ELF-1 (cell line): ENCODE measurements around the gene TTC19.
A peak's percentile ranks its signal among the peaks of the same experiment; 100 is the strongest.
"Not testable (repeated sequence)": the region's sequence is repeated elsewhere in the genome, so short reads cannot be mapped to it uniquely, and the experiment has no call there.

Experiments
- DNase-seq: peaks from one replicate; pipeline ENCODE4 v3.0.0-alpha.2; 2016; ENCODE audit warnings: low read depth, low spot score

Gene TTC19

DNA sequence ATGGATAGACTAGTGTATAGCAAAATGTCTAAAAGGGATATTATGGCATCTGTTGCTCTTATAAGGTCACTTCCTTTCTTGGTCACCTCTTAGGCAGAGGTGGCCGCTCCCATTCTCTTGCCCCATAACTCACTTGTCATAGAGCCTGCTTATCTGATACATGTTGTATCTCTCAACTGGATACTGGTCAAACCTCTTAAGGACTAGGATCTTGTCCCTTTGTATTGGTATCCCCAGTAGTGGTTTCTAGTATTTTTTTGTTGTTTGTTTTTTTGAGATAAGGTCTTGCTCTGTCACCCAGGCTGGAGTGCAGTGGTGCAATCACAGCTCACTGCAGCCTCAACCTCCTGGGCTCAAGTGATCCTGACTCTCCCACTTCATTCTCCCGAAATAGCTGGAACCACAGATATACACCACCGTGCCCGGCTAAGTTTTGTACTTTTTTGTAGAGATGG is 27.1 kb upstream of the TTC19 start:
- DNase-seq: no peak

DNA sequence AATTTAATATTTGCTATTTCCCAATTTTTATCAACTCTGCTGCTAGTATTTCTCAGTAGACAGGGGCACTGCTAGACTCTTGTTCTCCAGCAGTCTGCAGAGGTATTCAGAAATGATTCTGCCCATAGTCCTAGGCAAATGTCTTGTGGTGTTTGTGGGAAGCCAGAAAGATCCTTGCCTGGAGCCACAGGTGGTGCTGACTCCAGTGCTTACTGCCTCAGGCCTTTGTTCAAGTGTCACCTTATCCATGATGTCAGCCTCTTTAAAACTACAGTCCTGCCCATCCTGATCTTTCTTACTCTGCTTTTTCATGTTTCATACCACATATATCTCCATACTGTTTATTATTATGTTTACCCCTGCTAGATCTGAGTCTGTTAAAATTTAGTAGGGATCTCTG is 26.6 kb upstream of the TTC19 start:
- DNase-seq: no peak

DNA sequence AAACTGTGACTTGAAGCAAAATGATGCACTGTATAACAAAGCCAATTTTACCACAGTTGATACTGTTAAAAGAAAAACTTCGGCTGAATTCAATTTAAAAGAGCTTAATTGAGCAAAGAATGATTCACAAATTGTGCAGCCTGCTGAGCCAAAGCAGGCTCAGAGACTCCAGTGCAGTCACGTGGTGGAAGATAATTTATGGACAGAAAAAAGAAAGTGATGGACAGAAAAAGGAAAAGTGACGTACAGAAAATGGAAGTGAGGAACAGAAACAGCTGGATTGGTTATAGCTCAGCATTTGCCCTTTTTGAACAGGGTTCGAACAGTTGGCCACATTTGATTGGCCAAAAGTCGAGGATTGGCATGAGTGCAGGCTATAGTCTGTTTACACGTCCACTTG is 25.8 kb upstream of the TTC19 start:
- no peak for DNase-seq

DNA sequence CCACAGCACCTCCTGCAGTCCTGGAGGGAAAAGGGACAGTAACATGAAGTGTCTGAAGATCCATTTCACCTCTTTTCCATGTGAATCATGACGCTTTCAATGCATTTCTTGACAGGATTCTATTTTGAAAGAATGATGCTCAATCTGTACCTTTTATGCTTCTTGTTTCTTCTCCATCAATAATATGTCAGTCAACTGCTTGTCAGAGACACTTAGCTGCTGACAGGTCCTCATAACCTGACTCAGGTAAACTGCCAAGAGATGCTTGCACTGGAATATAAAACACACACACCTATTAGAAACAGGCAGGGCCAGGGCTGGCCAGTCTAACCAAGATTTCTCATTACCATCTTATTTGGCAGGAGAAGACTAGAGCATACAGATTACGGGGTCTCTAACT is 21.7 kb upstream of the TTC19 start:
- DNase-seq: no peak

DNA sequence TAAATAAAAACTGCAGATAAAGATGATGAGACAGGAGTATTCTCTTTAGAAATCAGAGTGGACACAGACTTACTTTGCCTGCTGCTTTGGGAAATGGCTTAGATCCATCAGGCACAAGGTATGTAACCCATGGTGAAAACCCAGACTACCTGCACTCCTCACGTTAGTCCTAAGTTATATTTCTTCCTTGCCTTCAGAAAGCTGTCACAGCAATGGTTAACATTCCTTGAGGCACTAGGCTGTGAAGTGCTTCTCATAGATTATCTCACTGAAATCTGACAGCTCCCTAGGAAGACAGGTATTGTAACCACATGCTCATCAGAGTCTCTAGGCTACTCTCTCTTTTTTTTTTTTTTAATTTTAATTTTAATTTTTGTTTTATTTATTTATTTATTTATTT is 21.0 kb upstream of the TTC19 start:
- no peak for DNase-seq

DNA sequence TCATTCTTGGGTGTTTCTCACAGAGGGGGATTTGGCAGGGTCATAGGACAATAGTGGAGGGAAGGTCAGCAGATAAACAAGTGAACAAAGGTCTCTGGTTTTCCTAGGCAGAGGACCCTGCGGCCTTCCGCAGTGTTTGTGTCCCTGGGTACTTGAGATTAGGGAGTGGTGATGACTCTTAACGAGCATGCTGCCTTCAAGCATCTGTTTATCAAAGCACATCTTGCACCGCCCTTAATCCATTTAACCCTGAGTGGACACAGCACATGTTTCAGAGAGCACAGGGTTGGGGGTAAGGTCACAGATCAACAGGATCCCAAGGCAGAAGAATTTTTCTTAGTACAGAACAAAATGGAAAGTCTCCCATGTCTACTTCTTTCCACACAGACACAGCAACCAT is 20.6 kb upstream of the TTC19 start:
- not testable (repeated sequence) for DNase-seq

DNA sequence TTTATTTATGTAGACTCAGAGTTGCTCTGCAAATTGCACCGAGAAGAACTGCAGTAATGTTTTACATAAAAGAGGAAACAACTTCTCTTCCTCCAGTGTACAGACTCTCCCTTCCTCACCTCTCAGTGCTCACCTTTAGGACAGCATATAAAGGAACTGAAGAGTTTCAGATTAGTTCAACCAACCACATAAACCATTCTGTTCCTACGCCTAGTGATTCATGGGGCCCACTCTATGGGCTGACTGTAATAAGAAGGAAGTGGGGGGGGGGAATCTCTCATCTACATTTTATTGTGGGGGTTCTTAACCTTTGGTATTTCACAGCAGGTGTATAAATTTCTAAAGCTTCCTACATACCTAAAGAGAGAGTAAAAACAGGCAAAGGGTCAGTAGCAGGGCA is 18.4 kb upstream of the TTC19 start:
- no peak for DNase-seq

DNA sequence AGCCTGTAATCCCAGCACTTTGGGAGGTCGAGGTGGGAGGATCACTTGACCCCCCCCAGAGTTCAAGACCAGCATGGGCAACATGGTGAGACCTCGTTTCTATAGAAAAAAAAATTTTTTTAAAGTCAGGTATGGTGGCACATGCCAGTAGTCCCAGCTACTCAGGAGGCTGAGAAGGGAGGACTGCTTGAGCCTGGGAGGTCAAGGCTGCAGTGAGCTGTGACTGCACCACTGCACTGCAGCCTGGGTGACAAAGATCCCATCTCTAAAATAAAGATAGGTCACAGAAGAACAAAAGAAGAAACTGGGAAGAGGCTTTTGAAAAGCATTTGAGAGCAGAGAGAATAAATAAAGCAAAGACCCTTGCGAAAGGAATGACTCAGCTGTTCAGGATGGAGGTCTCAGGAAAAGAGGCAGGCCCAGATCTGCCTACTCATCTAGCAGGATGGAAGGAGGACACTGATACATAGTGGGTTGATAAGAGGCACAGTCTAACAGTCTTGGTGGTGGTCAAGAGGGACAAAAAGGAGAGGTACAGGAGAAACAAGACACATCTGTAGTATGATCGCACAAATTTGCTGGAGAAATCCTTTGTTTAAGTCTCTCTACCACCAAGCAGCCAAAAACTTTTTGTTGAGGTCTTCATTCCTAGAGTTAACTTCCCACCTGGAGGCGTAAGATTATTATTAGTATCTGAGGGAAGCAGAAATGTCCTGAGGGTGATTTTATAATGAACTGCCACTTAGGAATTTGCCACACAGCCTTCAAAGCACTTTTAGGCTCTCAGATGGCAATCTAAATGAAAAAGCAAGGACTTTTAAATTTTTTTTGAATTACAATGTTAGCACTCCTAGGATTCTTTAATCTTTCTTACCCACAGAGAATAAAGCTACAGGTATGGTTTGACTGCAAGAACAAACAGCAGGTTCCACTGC is 17.7 kb upstream of the TTC19 start:
- peak; percentile 41 for DNase-seq

DNA sequence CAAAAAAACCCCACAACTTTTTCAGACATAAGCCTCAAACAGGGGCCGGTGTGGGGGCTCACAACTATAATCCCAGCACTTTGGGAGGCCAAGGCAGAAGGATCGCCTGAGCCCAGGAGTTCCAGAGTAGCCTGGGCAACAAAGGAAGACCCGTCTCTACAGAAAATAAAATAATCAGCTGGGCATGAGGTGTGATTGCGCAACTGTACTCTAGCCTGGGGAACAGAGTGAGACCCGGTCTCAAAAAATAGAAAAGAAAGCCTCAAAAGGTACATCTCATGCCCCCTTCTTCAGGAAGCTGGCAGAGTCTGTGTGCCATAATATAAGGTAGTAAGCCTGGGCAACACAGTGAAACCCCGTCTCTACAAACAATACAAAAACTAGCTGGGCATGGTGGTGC is 3.3 kb upstream of the TTC19 start:
- DNase-seq: no peak

DNA sequence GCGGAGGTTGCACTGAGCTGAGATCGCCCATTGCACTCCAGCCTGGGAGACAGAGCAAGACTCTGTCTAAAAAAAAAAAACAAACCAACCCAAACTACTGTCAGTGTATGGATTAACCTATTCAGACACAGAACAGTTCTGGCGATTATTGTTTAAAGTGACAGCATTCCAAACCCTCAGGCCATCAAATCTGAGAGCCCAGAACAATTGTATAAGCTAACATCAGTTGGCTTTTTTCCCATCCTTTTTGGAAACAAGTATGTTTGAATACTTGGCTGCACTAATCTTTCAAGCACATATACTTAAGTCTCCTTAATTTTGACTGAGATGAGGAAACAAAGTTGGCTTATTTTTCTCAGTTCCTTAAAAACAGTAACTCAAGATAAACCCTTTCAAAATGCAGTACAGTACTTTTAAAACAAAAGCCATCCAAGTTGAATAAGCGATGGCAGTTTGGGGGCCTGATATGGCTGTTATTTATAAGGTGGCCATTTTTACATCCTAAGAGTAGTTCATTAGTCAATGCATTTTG is 1.5 kb upstream of the TTC19 start:
- DNase-seq: no peak

DNA sequence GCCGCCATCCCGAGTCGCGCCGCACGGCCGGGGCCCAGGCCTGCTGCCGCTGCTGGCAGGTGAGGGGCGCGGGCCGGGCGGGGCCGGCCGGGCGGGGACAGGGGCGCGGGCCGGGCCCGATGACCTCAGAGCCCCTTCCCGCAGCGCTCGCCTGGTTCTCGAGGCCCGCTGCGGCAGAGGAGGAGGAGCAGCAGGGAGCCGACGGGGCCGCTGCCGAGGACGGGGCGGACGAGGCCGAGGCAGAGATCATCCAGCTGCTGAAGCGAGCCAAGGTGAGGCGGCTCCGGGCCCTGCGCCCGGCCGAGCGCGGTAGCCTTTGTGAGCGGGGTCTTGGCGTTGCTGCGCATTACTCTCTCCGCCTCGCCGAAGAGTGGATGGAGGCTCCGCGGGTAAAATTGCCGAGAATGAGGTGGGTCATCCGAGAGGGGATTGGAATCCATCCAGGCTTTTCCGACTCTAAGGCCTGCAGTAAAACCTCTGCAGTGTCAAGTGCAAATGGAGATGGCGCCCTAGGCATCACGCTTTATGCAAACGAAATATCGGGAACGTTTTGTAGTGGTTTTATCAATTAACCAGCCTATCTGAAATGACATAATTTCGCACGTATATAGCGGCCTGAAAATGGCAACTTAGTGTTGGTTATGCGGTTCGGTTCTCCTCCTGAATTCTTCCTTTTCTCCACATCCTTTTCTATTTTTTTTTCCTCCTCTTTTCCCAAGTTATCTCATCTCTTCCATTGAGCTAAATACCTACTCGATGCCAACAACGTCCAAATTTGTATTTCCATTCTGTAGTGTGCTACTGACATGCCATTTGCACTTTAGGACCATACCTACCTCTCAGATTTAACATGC is 577 bp downstream of the TTC19 start:
- DNase-seq: peak; percentile 64

DNA sequence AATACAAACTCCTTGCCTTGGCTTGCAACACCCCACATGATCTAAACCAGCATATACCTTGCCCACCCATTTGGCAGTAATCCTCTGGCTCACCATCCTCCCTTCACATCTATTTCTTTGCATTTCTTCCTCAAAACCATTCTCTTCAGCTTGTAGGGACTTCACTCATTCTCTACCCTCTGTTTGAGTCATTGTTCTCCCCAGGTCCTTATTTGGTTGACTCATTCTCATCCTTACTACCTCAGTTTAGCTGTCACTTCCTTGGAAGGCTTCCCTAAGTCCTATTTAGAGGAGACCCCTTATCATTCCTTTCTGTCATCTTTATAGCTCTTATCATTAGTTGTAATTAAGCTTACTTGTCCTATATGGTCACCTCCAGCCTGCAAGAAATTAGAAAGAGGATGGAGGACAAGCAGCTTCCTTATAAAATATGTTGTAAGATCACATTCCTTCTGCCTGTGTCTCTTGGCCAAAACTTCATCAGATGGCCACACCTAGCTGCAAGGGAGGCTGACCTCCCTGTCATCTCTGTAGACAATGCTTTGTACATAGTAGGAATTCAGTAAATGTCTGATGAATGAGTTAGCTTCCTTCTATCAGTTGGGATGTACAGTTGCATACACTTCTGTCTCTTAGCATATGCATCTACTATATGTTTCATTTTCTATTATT is 1.7 kb downstream of the TTC19 start:
- DNase-seq: no peak

DNA sequence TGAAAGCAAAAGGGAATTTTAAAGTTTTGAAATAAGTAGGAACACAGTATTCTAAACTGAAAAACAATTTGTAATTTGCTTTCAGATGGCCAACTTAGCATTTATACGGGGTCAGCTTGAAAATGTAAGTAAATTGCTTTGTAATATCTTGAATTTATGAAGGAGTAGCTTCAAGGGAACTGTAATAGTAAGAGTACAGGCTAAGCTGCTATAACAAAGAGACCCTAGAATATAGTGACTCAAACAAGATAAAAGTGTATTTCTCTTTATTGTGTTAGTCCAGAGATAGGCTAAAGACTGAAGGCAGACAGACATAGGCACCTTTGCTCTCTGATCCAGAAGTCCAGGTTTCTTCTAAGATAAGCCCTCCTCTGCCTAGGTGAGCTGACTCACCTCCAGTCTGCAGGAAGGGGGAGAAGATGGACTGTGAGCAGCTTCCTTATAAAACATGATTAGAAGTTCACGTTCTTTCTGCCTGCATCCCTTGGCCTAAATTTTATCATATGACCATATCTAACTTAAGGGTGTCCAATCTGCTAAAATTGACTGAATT is 3.2 kb downstream of the TTC19 start:
- DNase-seq: no peak

DNA sequence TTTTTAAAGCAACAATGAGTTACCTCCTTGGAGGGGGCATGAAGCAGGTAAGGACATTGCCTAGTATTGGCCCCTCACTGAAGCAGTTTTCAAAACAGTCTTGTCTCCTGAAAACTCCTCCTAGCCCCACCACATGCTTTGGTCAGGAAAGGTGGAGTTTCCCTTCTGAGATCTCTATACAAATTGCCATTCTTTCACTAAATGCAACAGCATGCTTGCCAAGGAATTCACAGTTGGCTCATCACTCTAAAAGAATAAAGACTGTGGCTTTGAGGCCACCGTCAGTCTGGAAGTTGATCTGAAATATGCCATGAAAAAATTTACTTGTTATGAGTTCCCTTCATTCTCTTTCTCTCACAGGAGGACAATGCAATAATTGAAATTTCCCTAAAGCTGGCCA is 4.2 kb downstream of the TTC19 start:
- DNase-seq: no peak

DNA sequence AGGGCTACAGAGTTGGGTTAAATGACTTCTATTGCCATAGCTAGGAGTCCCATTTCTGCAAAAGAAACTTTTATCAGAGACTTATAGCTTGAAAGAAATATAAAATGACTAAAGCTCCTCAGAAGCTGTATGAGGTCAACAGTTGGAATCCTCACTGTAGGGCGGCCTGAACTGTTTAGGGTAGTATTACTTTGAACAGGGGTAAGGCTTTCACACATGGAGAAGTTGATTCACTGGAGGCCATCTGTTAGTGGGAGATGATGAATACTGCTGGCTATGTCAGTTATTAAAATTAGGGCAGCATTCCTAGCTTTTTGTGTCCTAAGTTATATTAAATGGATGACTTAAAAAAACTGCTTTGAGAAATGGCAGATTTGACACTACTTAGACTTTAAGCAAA is 6.0 kb downstream of the TTC19 start:
- DNase-seq: no peak

DNA sequence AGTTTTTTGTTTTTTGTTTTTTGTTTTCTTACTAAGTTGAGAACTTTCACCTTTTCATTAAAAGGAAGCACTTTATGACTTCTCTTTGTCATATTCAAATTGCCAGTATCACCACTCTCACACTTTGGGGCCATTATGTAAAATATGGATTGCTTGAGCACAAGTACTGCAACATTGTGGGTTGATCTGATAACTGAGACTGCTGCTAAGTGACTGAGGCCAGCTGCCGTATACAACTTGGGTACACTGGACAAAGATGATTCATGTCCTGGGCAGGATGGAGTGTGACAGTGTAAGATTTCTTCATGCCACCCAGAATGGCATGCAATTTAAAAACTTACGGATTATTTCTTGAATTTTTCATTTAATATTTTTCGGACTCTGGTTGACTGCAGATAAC is 7.8 kb downstream of the TTC19 start:
- DNase-seq: no peak

DNA sequence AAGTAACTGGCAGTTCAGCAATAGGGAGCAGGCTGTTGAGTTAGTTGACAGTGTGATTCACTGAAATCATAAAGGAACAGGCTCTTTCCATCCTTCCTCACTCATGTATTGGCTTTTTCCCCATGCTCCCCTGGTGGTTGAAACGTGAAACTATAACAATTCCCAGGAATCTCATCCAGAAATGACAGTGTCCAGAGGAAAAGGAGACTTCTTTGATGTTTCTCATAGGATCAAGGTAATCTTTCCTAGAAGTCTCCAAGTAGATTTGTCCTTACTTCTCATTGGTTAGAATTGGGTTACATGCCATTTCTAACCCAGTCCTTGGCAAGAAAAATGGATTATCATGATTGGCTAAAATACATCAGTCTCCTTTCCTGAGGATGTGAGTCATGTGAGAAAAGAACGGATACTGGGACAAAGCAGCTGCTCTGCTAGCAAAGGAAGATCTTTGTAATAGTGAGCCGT is 14.4 kb downstream of the TTC19 start:
- DNase-seq: no peak

DNA sequence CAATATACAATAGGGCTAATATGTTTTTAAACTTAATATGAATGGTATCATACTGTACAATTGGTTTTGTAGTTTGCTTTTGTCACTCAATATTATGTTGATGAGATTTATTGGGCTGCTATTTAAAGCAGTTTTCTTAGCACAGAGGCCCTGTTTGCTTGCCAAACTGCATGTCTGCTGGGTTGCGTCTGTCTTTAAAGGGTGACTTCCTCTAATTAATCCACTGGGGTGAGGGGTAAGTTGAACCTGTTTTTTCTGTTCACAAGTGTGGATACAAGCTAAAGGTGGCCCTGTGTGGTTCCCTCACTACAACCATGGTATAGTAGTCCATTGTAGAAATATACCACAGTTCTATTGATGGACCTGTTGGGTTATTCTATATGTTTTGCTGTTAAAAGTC is 19.7 kb downstream of the TTC19 start:
- no peak for DNase-seq

DNA sequence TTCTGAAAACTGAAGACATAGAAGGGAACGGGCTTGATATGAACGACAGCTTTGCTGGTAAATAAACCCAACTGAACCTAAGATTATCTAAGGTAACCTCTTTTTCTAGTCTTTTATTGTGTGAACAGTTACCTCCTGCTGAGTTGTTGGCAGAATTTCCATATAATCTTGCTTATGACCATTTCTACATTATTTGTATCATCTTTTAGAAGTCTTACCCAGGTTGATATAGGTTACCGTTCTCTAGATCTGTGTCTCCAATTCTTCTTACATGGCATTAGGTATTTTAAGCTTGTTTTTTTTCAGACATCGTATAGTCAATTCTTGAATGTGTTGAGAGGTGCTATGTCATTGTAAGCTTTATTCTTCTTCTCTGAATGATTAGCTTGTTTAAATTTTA is 24.3 kb downstream of the TTC19 start:
- no peak for DNase-seq

DNA sequence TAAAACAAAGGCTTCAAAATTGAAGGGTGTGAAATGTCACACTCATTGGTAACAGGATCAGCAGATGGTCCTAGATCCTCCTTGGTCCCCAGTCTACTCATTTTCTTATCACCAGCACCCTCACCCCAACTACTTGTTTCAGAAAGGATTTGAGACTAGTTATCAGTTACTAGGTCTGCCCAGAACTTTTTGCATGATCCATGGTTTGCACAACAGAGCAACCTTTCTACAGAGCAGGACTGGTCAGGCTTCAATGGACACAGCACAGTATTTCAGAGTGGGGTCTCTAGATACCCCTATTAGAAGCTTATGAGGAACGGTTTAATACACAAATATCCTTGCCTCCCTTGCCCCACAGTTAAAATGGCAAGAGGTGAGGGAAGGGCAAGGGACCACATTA is 25.6 kb downstream of the TTC19 start:
- no peak for DNase-seq

DNA sequence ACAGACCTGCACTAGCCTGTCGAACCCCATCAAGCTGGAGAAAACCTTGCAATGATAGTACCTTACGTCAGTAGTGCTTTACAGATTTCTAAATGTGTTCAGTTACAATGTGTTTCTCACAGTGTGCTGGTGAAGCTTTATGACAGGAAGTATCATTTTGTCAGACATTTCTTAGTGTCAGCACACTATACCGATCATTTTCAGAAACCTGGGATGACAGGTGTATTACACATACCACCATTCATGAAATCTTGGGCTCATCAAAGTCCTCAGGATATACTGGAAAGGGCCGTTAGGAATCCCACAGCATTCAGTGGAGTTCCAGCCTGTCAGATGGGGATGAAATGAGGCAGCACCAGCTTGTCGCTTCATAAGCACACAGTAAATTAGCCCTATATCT is 27.3 kb downstream of the TTC19 start:
- DNase-seq: no peak
